GM18526 (cell line): ENCODE results near the gene DMRT1.

Source experiments
- POLR2A ChIP-seq: IDR thresholded peaks from 3 replicates; pipeline ENCODE4 v1.6.1; 2011; ENCODE audit not compliant: insufficient read length; ENCODE audit errors: extremely low read depth

DMRT1 gene

GRCh38 chr9:971901-972500 is 130.5 kb downstream of the DMRT1 start:
- no peak for TF ChIP-seq POLR2A

GRCh38 chr9:972501-973294 is 131.2 kb downstream of the DMRT1 start:
- TF ChIP-seq POLR2A: no peak

- no peak for TF ChIP-seq POLR2A
Measured at GRCh38 chr9:973295-973834, 131.9 kb downstream of the DMRT1 start.

GRCh38 chr9:974031-974995 is 132.8 kb downstream of the DMRT1 start:
- TF ChIP-seq POLR2A: no peak

DNA sequence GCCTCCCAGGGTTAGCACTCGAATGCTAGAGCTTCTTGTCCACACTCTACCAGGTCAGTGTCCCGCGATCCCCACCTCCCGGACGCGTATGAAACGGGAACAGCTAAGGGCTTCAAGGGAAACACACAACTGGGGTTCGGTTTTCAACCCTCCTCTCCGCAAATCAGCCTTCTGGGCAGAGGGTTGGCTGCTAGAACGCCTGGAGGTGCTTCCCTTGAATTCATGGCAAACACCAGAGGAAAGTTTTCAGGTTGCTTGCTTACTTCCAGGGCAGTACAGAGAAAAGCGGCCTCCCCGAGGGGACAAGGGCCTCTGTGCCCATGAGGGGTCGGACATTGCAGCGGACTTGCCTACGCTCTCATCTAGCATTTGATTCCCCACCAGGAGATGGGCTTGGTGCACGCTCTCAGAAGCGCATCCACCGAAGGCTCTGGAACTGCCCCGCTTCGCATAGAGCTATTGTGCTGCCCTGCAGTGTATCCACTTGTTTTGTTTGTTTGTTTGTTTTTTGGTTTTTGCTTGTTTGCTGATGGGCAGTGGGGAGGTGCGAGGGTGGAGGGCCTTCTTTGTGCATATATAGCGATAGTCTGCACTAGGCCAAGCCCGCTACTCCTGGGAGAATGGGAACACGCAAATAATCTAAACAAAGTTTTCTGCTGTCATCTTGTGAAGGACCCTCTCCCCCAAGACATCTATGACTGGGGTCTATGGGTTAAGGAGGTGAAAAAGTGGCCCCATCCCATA is 133.7 kb downstream of the DMRT1 start:
- TF ChIP-seq POLR2A: no peak

- TF ChIP-seq POLR2A: no peak
Measured at GRCh38 chr9:975740-976257, 134.3 kb downstream of the DMRT1 start.

- no peak for TF ChIP-seq POLR2A
Measured at GRCh38 chr9:976258-976942, 134.9 kb downstream of the DMRT1 start, which contains the start of gene DMRT3. Gene DMRT3 (plus strand): TSS chr9:976655. CDS start chr9:977002, 347 bp downstream.

GRCh38 chr9:976943-977837 is 135.7 kb downstream of the DMRT1 start:
- TF ChIP-seq POLR2A: no peak

DNA sequence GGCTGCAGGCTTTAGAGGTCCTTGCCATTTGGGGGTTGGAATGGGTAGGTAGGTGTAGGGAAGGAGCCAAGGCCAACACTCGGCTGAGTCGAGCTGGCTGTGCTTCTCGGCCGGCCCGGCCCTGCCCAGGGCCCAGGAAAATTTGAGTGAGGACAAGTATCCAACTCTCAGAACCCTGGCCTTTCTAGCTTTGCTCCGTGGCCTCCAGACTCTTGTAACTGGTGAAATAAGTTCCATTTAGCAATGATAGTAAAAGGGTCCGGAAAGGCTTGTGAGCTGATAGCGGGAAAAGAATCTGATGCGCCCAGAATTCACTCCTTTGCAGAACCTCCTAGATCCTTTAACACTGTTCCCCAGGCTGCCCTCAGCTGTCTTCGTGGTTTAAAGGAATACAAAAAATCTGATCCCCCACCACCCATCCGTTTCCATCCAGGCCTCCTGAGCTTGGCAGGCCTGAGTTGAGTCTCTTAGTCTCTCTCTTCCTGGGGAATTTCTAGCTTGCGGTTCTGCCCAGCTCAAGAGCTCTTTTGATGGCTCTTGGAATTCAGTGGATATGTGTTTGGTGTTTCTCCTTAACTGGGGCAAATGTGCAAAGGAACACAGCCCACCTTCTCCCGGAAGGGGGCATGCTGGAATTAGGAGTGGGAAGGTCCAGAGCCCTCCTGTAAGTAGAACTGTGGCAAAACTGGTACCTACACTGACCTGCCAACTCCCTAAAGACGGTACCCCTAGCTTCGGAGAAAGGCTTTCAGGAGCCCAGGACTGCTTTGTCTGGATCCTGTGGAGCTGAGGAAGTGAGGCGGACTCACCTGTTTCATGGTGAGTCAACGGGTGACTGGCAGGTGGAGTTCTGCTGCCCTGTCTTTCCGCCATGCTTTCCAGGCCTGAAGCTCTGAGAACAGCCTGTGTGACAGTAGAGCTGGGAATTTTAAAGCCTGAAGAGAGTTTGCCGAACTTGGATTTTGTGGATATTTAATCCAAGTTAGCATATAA is 136.6 kb downstream of the DMRT1 start:
- TF ChIP-seq POLR2A: no peak

DNA sequence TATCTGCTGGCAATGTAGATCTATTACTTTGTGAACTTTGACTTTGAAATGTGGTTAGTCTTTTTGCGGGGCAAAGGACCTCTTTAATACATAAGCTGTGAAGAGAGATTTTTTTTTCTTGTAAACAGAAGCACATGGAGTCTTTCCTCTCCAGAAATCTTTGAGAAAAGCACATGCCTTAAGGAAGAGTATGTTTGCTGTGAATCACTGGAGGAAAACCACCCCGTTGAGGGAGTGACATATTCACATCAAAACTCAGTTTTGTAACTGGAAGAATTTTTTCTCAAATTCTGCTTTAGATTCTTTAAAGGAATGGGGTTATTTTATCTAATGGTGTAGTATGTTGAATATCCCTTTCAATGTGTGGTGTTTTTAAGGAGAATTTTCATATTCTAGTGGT is 138.5 kb downstream of the DMRT1 start:
- no peak for TF ChIP-seq POLR2A

- TF ChIP-seq POLR2A: no peak
Measured at GRCh38 chr9:980640-981039, 139.1 kb downstream of the DMRT1 start.

GRCh38 chr9:981491-981898 is 140.0 kb downstream of the DMRT1 start:
- no peak for TF ChIP-seq POLR2A
